Activated CD4-positive, alpha-beta T cell treated with anti-CD3 and anti-CD28 coated beads, Interleukin-2, amount 50 U/mL, for 1 hour (primary cell): ENCODE measurements around the gene OAF.

ENCODE experiments used
- DNase-seq: peaks from one replicate; pipeline ENCODE4 v3.0.0-alpha.2; 2020

OAF gene

DNA sequence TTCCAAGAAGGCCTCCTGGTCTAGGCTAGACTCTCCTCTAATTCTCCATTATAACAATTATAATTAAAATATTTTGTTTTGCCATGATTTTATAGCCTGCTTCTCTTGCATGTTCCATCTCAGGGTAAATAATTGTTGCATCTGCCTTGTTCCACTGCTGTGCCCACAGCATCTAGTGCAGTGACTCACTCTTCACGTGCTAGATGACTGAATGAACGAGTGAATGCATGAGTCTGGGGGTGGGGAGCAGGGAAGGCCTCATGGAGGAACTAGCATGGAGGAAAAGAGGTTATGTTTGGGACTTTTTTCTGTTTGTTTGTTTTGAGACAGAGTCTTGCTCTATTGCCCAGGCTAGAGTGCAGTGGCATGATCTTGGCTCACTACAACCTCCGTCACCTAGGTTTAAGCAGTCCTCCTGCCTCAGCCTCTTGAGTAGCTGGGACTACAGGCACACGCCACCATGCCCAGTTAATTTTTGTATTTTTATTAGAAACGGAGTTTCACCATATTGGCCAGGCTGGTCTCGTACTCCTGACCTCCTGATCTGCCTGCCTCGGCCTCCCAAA is 5.2 kb upstream of the OAF start:
- no peak for DNase-seq

DNA sequence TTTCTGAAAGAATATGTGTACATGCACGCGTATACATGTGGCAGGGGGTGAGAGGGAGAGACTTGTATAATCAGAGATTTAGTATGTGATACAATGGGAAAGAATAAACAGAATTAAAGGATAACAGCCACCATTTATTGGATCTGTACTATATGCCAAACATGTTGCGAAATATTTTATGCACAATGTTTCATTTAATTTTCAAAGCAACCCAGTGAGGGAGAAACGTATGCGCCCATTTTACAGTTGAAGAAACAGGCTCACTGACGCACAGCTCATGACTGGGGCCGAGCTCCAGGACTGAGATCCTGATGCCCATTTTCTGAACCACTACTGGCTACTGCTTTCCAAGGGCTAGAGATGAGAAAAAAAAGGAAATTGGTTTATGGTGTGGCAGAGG is 3.3 kb upstream of the OAF start:
- no peak for DNase-seq

GRCh38 chr11:120208001-120208441 is 2.8 kb upstream of the OAF start:
- no peak for DNase-seq

GRCh38 chr11:120208777-120209176 is 2.1 kb upstream of the OAF start:
- no peak for DNase-seq

- DNase-seq: no peak
Measured at GRCh38 chr11:120209746-120210625, 846 bp upstream of the OAF start.

GRCh38 chr11:120211522-120212258 is 858 bp downstream of the OAF start:
- DNase-seq: no peak

GRCh38 chr11:120212259-120212878 is 1.5 kb downstream of the OAF start:
- DNase-seq: no peak

- DNase-seq: no peak
Measured at GRCh38 chr11:120212926-120213325, 2.1 kb downstream of the OAF start.

DNA sequence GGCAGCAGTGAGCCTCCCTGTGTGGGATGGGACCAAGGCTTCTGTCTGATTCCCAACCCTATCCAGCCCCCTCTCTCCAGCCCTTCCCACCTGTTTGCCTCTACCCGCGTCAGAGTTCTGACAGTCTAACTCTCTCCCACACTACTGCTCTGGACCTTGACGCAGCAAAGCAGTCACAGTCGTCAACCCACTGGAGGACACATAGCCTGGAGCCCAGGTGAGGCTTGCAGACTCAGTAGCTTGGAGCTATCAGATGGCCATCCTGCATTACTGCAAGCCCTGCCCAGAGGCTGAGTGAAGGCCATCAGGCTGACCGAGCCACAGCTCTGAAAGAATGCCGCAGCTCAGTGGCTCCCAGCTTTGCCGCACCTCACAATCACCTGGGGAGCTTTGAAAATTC is 3.7 kb downstream of the OAF start:
- DNase-seq: no peak

- no peak for DNase-seq
Measured at GRCh38 chr11:120215634-120216033, 4.8 kb downstream of the OAF start.

DNA sequence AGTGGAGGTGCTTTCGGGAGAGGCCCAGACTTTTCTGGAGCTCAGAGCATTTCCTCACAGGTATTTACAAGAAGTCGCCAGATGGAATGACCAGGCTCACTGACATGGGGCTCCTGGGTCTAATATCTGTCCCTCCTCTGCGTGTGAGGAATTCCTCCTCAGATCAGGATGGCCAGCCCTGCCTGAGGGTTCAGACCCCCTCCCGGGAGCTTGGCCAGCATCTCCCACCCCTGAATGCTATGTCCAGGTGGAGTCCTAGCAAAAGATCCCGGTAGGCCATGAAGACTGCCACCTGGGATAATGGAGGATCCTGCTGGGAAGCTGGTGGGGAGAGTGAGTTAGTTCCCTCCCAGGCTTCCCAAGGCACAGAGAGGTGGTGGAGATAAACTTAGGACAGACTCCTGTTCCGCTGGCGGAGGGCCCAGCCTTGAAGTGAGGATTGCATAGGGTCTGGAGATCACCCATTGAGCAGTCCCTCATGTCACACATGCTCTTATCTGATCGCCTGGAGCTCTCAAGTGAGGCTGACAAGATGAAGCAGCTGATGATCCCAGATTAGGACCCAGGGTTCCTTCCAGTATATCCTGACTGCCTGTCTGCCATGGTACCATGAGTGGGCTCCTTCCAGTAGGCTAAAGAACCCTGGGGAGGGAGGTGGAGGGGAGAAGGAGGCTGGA is 5.7 kb downstream of the OAF start:
- DNase-seq: no peak

GRCh38 chr11:120217526-120217925 is 6.7 kb downstream of the OAF start:
- no peak for DNase-seq

- no peak for DNase-seq
Measured at GRCh38 chr11:120217941-120218694, 7.3 kb downstream of the OAF start.

DNA sequence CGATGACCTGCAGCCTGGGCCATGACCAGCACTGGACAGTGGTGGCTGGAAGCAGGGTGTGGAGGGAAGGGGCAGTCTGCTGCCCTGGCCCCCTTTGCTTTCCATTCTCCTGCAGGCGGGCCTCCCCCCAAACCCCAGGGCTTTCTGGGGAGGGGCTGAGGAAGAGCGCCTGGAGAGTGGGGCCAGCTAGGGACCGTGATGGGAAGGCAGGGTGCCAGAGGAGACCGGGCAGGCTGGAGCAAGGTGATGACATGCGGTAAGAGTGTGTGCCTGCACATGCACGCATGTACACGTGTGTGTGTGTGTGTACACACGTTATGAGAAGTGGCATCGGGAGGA is 7.8 kb downstream of the OAF start:
- DNase-seq: no peak

GRCh38 chr11:120219232-120219937 is 8.6 kb downstream of the OAF start:
- no peak for DNase-seq

DNA sequence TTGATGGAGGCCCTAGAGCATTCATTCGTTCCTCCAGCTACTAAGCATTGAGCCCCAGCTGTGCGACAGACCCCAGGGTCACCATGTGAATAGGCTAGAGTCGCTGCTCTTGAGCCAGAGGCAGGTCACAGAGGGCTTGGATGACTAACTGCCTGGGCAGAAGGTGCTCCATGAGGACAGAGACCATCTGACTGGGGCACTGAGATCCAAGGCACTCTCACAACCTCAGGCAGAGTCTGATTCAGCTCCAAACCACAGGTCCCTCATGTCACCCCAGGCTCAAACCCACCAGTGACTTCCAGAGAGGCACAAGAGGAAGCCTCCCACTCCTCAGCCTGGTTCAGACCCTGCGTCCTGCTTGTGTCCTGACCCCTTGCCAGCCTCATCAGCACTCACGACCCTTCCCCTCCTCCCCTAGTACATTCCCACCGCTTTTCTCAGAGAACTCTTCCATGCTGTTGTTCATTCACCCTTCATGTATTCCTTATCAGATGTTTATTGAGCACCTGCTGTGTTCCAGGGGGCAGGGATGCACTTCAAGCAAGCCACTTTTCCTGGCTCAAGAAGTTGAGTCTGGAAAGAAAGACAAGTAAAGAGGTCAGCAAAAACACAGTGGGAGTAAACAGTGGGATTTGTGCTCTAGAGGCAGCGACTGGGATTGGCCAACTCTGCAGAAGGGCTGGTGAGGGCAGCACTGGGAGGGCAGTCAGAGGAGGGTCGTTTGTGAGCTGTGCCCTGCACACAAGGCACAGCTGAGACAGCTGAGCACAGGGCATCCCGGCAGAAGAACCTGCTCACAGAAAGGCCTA is 9.3 kb downstream of the OAF start:
- DNase-seq: no peak

DNA sequence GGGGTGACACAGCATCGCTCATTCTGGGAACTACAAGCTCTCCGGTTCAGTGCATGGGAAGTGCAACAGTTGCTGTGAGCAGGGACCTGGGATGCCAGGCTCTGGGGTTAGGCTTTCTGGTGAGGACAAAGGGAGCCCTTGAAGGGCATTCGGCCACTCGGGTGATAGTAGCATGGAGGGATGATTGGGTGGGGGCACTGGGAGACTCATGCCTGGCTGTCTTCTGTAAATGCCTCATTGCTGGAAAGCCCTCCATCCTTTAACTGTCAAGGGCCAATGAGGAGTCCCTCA is 9.9 kb downstream of the OAF start:
- DNase-seq: no peak

DNA sequence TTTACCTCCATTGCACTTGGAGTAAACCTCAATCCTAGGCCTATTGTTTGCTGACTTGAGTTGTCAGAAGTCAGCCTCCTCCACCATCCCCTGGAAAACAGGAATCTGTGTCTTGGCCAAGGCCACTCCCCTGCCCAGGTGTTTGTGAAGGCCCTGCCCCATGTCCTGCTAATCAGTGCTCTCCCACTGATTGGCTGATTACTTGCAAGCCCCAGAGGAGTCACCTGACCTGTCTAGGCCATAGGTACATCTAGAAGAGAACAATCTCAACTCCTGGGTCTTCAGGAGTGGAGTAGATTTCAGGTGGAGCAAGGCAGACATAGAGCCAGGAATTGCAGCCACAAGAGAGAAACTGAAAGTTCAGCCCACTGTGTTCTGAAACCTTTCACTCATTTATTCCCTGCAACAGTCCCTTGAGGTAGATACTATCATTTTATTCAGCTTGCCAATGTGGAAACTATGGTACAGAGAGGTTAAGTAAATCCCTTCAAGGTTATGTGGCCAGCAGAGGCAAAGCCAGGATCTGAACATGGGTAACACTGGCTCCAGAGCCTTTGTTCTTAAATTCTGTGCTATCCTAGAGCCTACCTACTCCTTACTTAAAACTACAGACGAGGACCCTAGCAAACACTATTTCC is 10.4 kb downstream of the OAF start:
- DNase-seq: no peak

DNA sequence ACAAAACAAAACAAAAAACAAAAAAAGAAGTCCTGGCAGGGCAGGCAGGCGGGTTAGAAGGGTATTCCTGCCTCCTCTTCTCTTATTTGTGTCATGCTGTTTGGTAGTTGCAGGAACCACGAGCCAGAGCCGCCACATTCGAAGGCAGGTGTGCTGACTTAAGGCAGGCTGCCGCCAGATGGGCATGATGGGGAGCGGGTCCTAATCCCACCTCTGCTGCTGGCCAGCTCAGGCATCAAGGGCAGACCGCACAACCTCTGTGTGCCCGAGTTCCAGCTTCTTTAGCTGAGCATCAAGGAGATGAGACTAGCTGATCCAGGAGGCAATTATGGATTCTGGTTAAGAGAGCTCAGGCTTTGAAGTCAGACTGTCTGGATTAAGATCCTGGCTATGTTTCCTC is 12.1 kb downstream of the OAF start:
- DNase-seq: no peak

DNA sequence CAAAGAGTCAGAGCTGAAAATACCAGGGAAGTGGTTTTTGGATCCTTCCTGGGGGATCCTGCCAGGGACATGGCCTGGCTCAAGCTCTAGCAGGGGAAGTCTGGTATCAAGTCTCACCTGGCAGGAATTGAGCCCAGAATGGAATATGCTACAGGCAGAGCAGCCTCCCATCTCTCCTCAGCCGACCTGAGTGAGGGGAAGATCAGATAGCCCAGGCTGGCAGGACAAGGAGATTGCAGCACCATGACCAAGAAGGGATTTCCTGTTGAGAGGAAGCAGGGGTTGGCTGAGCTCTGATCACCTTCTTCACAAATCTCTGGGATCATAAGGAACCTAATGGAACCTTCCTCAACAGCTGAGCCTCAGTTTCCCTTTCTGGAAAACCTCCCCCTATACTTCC is 13.0 kb downstream of the OAF start:
- DNase-seq: no peak
